Cerebellar nuclear complex (tissue), 1 donor: Measurements from ENCODE around the gene TAS2R4.
"Not testable (repeated sequence)": the region's sequence is repeated elsewhere in the genome, so short reads cannot be mapped to it uniquely, and the experiment has no call there.

Experiments
- DNase-seq, 2 experiments: peaks; one replicate each; lab custom pipeline; 2025; lab: John Stamatoyannopoulos, UW

The TAS2R4 gene

DNA sequence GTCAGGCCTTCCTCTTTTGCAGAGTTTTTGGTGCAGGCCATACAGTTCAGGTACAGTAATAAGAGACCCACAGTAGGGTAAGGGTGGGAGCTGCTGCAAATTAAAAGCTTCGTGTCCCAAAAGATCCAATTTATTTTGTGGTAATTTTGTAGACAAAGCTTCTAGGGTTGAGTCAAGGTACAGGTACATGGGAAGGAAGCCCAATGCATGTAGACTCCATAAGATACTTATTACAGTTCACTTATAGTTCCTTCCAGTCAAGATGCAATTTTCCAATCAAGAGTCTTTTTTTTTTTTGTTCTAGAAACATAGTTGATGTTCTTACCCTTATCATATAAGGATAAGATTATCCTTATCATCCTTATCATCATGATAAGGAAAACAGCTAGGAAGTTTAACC is at the start of gene TAS2R4:
TAS2R4 (plus strand) TSS at position 301 of the 400 bp plus-strand sequence. CDS start 1,815 bp downstream, outside the sequence.
- DNase-seq, result no peak

- no peak for DNase-seq
Measured at GRCh38 chr7:141729020-141729419, 47.5 kb upstream of the TAS2R4 start.

GRCh38 chr7:141731476-141732149 is 44.9 kb upstream of the TAS2R4 start:
- peak in 1 of 2 experiments; percentile 4 for DNase-seq

DNA sequence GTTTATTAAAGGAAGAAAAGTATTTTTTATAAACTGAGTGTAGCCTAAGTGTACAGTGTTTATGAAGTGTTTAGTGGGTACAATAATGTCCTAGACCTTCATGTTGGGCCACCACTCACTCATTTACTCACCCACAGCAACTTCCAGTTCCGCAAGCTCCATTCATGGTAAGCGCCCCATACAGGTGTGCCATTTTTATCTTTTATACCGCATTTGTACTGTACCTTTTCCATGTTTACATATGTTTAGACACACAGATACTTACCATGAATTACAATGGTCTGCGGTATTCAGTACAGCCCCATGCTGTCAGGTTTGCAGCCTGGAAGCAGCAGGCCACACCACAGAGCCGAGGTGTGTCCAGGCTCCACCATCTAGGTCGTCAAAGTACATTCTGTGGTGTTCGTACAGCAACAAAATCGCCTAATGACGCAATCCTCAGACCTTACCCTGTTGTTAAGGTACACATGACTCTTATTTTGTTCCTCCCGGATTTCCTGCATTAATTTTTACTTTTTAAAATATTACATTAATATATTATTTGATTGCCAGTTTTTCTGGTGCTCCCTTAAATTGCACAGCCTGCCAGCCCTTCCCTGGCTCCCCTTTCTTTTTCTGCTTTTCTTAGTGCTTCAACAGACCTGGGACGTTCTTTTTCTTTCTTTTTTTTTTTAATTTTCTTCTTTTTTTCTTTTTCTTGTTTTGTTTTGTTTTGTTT is 39.2 kb upstream of the TAS2R4 start:
- no peak for DNase-seq

GRCh38 chr7:141737836-141738591 is 38.5 kb upstream of the TAS2R4 start, which contains the start of gene SSBP1:
Gene SSBP1, plus strand, starts transcription at chr7:141738358. Its CDS starts 809 bp downstream, at chr7:141739167.
- DNase-seq, result peak; percentile 30 to 66

DNA sequence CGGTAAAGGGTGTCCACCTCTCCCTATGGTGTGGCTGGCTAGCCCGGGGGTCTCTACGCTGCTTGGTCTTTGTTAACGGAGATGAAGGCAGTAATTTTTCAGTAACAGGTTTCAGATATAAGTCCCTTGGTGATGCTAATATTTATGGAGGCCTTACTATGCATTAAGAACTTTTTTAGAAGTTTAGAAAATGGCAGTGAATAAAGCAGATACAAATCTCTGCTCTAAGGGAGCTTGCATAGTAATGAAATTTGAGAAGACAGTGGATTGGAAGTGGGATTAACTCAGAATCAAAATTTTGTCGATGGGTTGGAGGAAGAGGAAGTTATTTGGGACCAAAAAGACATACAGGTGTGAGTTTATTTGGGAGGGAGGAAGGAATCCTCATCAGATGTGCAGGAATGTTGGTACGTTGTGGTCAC is 37.9 kb upstream of the TAS2R4 start:
- no peak for DNase-seq

DNA sequence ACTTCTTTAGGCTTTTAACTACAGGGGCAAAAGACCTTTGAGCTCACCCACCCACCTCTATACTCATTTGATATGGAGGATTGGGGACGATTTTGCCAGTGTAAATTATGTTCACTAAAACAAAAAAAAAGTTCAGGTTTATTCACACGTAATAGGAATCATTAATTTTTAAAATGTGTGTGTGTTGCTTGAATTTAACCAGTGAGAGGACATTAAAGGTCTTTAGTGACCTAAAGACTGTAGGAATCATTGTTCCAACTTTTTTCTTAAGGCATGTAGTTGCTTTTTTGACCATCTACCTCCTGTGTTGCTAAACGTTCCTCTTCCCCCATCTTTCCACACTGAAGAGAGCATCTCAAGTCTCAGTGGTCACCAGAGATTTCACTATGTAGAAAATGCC is 37.2 kb upstream of the TAS2R4 start:
- DNase-seq, result no peak

DNA sequence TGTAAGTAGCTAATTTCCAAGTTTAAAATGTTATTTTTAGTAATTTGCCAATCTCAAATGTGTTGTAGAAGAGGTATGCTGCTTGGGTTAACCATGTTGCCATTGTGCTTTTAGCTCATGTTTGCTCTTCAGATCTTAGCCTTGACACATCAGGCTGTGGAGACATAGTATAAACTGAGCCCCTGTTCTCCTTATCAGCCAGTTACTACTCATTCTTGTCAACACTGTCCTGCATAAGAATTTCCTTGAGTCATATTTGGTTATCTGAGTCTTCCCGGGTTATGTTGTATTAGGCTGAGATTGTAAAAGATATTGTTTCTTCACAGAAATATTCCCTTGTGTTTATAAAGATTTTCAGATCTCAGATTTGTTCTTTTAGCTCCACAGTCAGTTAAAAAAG is 34.2 kb upstream of the TAS2R4 start:
- no peak for DNase-seq

DNA sequence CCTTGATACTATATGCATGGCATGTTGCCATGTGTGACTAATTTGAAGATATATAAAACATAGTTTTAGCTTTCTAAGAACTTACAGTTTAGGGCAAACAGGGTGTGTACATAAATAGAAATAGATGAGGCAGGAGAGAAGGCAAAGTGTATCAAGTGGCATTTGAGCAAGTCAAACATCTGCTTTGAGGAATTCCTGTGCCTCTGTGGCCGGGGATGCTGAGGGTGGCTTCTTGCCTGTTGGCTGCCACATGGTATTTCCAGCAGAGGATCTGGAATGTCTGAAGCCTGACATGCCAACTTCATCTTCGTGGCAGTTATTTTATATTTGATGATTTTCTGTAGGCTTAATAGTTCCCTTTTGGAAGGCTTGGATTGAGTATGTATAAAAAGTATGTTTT is 32.3 kb upstream of the TAS2R4 start:
- DNase-seq, result no peak

DNA sequence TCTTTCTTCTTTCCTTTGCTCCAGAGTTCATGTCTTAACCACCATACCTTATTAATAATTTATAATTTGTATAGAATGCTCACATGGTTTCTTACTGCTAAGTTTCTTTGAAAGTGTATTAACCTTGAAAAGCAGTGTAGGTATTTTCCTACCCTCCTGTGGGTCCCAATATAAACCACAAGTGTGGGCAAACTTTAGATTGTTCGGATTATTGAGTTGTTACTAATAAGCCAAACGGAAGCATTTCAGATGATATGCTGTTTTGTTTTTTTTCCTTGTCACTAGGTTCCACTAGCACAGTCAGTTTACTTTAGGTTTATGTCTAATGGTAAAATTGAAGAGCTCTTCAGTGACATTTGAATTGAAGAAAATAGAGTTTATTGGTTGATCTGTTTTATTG is 28.1 kb upstream of the TAS2R4 start:
- no peak for DNase-seq

DNA sequence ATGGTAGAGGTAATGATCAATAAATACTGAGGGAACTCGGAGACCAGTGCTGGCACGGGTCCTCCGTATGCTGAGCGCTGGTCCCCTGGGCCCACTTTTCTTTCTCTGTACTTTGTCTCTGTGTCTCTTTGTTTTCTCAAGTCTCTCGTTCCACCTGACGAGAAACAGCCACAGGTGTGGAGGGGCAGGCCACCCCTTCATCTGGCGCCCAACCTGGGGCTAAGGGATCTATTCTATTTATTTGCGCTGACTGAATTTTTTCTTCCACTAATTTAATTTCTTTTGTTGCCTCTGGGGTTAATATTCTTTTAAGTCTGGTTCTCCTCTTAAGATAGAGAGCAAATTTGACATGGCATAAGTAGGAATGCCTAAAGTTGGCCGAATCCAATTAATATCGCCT is 24.6 kb upstream of the TAS2R4 start:
- not testable (repeated sequence) for DNase-seq

GRCh38 chr7:141752634-141753033 is 23.8 kb upstream of the TAS2R4 start:
- no peak for DNase-seq

GRCh38 chr7:141754939-141755338 is 21.5 kb upstream of the TAS2R4 start:
- no peak for DNase-seq

DNA sequence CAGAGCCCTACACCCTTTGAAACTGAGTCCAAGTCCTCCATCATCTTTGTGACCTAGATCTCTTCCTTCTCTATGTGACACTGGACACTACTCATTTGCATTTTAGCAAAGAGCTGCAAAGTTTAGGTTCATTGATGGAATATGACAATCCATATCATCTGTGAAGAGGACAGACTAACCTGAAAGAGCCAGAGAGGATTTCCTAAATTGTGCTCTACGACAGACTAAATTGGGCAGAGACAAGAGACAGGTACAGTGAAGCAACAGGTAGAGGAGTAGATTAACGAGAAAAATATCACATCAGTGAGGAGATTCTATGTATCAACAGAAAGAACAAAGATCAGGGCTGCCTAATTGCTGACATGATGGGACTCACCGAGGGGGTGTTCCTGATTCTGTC is 12.7 kb upstream of the TAS2R4 start, which contains the start of gene TAS2R3:
TAS2R3 (plus strand) TSS at position 301 of the 400 bp plus-strand sequence; CDS start at position 363, 62 bp downstream.
- no peak for DNase-seq

GRCh38 chr7:141770083-141770583 is 6.3 kb upstream of the TAS2R4 start:
- DNase-seq, result not testable (repeated sequence)

DNA sequence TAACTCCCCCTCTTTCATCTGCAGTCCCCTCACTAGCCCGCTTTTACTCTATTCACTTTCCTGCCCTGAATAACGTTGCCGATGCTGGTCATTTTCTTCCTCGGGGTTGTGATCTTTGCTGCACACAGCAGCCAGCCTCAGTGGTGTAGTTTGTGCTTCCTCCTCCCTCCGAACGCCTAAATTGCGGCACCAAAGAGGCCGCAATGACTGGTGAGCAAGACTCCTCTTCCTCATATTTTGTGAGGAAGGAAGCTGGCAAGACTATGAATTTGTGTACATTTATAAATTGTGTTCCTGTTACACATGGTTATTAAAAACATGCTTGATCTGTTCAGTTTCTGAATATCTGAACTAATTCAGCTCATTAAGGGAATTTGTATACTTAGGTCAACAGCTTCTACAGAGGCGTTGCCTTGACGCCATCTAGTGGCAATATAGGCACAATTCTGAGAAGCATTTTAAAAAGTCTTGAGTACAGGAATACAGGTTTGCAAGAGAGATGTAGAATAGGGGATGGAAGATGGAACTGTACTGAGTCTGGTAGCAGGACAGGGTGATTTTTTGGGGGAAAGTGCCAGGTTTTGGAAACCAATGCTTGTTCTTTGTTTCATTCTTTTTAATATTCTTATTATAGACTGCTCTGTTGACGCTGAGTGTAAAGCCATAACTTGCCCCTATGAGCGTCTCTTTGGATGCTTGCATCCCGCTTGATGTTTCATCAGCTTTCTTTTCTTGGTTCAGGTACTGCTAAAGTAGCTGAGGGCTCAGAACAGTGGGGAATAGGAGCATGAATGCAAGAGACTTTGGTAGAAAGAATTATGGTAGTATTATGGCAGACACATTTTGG is 9.5 kb downstream of the TAS2R4 start:
- no peak for DNase-seq

GRCh38 chr7:141788296-141788695 is 11.8 kb downstream of the TAS2R4 start:
- no peak for DNase-seq

DNA sequence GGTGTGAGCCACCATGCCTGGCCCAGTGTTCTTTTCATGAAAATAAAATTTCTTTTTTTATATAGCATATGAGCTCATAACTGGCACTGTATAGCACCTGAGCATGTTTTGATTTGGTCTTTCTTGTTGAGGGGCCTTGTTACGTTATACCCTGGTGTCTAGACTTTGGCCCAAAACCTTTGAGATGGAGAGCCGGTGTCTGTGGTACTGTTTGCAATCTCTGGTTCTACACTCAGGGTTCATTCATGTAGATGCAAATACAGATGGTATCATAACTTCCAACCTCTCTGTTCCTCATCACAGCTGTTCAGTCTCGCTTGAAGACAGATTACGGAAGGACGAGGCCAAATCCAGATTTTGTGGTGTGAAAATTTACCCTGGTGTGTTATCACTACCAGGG is 13.4 kb downstream of the TAS2R4 start, which contains the start of gene TAS2R5:
TAS2R5 (plus strand) TSS at position 301 of the 400 bp plus-strand sequence. CDS start 145 bp downstream, outside the sequence.
- DNase-seq, result no peak

DNA sequence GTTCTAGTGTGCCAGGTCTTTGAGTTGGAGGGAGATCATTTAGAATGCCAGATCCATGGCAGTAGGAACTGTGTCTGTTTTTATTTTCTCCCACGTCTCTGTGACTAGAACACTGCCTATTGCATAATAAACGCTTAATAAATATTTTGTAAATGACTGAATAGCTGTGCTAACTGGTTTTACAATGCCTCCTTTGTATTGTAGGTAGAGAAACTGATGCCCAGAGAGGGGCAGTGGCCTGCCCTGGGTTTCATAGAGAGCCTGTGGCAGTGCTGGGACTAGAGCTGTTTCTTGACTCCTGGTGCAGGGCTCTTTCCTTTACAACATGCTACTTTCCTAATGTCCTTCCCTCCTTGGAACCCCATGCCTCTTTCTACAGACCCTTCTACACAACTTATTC is 16.1 kb downstream of the TAS2R4 start:
- no peak for DNase-seq

- DNase-seq, result no peak
Measured at GRCh38 chr7:141820067-141820466, 43.6 kb downstream of the TAS2R4 start.

DNA sequence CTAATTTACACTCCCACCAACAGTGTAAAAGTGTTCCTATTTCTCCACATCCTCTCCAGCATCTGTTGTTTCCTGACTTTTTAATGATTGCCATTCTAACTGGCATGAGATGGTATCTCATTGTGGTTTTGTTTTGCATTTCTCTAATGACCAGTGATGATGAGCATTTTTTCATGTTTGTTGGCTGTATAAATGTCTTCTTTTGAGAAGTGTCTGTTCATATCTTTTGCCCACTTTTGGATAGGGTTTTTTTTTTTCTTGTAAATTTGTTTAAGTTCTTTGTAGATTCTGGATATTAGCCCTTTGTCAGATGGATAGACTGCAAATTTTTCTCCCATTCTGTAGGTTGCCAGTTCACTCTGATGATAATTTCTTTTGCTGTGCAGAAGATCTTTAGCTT is 46.0 kb downstream of the TAS2R4 start:
- not testable (repeated sequence) for DNase-seq
